HG03442 (cell line): ENCODE measurements around the gene SMDT1.
"Not testable (repeated sequence)": the region's sequence is repeated elsewhere in the genome, so short reads cannot be mapped to it uniquely, and the experiment has no call there.

ENCODE experiments used
- ATAC-seq: cut with Tn5 transposase; IDR thresholded peaks from one replicate; pipeline ENCODE4 v1.9.1; 2021; ENCODE audit warnings: mild to moderate bottlenecking, moderate library complexity; ENCODE audit not compliant: unreplicated experiment

SMDT1 gene

GRCh38 chr22:42070517-42071422, 8.7 kb upstream of the SMDT1 start, which contains the start of gene NAGA:
NAGA (minus strand) TSS chr22:42070812; CDS start chr22:42070297, 515 bp downstream.
- peak; percentile 81 for ATAC-seq

- ATAC-seq: not testable (repeated sequence)
Observed at GRCh38 chr22:42071508-42071907, 8.0 kb upstream of the SMDT1 start.

- no peak for ATAC-seq
Observed at GRCh38 chr22:42072606-42073330, 6.7 kb upstream of the SMDT1 start.

GRCh38 chr22:42073621-42074041, 5.9 kb upstream of the SMDT1 start:
- ATAC-seq: no peak

- ATAC-seq: no peak
Observed at GRCh38 chr22:42074132-42074811, 5.2 kb upstream of the SMDT1 start, which contains the start of gene PHETA2. PHETA2 (plus strand) TSS chr22:42074248; CDS start chr22:42077294, 3,046 bp downstream.

GRCh38 chr22:42074846-42075676, 4.4 kb upstream of the SMDT1 start:
- ATAC-seq: no peak

- no peak for ATAC-seq
Observed at GRCh38 chr22:42076764-42077485, 2.6 kb upstream of the SMDT1 start.

GRCh38 chr22:42077486-42078125, 1.9 kb upstream of the SMDT1 start:
- ATAC-seq: no peak

- ATAC-seq: no peak
Observed at GRCh38 chr22:42078469-42079318, 806 bp upstream of the SMDT1 start.

- ATAC-seq: no peak
Observed at GRCh38 chr22:42080287-42080686, 787 bp downstream of the SMDT1 start.

- no peak for ATAC-seq
Observed at GRCh38 chr22:42083119-42083518, 3.6 kb downstream of the SMDT1 start.

- ATAC-seq: no peak
Observed at GRCh38 chr22:42084874-42085273, 5.4 kb downstream of the SMDT1 start.

- ATAC-seq: no peak
Observed at GRCh38 chr22:42086051-42086450, 6.6 kb downstream of the SMDT1 start.

- peak; percentile 95 for ATAC-seq
Observed at GRCh38 chr22:42090596-42091454, 11.3 kb downstream of the SMDT1 start, which contains the start of gene NDUFA6. NDUFA6 (minus strand) TSS chr22:42090772; CDS start chr22:42090744, 28 bp downstream.

GRCh38 chr22:42091455-42091782, 11.9 kb downstream of the SMDT1 start:
- ATAC-seq: no peak

GRCh38 chr22:42101199-42101598, 21.7 kb downstream of the SMDT1 start:
- no peak for ATAC-seq

- not testable (repeated sequence) for ATAC-seq
Observed at GRCh38 chr22:42104332-42104860, 24.9 kb downstream of the SMDT1 start.
